Omental fat pad (tissue), 4 donors: ENCODE data around the gene PHRF1. TPM values are rescaled to one million over a fixed set of nuclear protein-coding genes. Genes with fewer than 3 reads are reported as not detected.

Source experiments
- ATAC-seq: fragments of 150-250 bp; one replicate; pipeline ENCODE4 v1.9.1; 2016; ENCODE audit warnings: mild to moderate bottlenecking, moderate library complexity; ENCODE audit not compliant: low FRiP score
- DNase-seq: peaks from one replicate; pipeline ENCODE4 v3.0.0-alpha.2; 2019; ENCODE audit warnings: low spot score
- total RNA-seq, 4 donors: library from RNA; depleted of rRNA; stranded (reverse); fragments of >200 nt; gene quantifications; one replicate each; pipeline ENCODE4 v1.1.0, GENCODE V29; 2016
- TF ChIP-seq, protein P1 (sequence below), 3 donors: fragments of 450-650 bp; IDR thresholded peaks; one replicate each; pipeline ENCODE4 v1.5.1; 2016 to 2017; ENCODE audit warnings: antibody characterized with exemption in 3 of 3, mild to moderate bottlenecking in 3 of 3, moderate library complexity in 2 of 3

The PHRF1 gene
- total RNA-seq, 4 donors from 2014 or later = 14.7 to 34.9 (median 22.4) TPM

DNA sequence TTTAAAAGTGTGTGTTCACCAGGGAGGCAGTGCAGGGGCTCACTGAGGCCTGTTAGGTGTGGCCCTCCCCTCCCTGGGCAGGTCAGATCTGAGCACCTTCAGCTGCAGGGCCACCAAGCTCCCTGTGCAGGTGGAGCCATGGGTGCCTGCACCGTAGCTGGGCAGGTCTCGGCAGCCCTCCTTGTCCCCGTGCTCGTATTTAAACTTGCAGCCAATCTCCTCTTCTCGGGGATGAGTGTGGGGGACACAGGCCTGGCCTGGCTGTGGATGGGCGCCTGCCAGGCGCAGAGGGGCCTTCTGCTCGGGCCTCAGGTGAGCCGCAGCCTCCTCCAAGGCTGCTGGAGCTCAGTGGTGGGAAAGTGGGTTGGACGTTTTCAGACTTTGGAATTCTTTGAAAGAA is 19.1 kb downstream of the PHRF1 start:
- TF ChIP-seq, protein P1, sequence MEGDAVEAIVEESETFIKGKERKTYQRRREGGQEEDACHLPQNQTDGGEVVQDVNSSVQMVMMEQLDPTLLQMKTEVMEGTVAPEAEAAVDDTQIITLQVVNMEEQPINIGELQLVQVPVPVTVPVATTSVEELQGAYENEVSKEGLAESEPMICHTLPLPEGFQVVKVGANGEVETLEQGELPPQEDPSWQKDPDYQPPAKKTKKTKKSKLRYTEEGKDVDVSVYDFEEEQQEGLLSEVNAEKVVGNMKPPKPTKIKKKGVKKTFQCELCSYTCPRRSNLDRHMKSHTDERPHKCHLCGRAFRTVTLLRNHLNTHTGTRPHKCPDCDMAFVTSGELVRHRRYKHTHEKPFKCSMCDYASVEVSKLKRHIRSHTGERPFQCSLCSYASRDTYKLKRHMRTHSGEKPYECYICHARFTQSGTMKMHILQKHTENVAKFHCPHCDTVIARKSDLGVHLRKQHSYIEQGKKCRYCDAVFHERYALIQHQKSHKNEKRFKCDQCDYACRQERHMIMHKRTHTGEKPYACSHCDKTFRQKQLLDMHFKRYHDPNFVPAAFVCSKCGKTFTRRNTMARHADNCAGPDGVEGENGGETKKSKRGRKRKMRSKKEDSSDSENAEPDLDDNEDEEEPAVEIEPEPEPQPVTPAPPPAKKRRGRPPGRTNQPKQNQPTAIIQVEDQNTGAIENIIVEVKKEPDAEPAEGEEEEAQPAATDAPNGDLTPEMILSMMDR (IDR thresholded peaks at IDR 0.05) = no peak
- ATAC-seq (no peak), DNase-seq (no peak)

DNA sequence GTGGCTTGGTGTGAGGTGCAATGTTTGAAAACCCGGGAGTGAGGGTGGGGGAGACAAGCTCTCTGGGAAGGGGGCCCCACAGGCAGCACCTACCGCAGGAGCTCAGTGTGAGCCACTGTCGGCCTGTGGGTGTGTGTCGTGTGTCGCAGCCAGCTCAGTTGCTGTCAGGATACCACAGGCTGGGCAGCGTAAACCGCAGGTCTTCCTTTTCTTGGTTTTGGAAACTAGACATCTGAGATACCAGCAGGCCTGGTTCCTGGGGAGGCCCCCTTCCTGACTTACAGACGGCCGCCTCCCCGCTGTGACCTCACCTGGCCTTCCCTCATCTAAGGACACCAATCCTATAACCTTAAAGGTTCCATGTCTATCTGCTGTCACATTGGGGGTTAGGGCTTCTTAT is 20.1 kb downstream of the PHRF1 start:
- TF ChIP-seq, protein P1 (IDR thresholded peaks at IDR 0.05) = no peak
- DNase-seq (no peak), ATAC-seq (no peak)

DNA sequence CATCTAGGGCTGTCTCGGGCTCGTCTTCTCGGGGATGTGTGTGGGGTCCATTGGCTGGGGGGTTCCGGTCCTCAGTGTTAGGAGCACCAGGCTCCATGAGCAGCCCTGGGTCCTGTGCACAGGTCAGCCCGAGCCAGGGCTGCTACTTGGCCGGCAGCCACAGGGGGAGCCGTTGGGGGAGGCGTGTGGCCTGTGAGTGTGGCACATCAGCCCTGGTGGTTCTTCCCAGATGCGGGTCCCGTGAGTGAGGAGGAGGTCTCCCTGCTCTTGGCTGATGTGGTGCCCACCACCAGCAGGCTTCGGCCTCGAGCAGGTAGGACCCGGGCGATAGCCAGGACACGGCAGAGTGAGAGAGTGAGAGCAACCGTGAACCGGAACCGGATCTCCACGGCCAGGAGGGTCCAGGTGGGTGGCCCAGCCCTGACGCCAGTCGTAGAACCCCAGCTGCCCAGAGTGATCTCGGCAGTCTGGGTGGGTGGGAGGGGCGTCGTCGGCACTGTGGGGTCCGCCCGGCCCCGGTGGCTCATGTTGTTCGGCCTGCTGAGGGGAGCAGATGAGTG is 21.0 kb downstream of the PHRF1 start:
- TF ChIP-seq, protein P1 (IDR thresholded peaks at IDR 0.05) = no peak
- ATAC-seq = no peak
- no peak for DNase-seq

DNA sequence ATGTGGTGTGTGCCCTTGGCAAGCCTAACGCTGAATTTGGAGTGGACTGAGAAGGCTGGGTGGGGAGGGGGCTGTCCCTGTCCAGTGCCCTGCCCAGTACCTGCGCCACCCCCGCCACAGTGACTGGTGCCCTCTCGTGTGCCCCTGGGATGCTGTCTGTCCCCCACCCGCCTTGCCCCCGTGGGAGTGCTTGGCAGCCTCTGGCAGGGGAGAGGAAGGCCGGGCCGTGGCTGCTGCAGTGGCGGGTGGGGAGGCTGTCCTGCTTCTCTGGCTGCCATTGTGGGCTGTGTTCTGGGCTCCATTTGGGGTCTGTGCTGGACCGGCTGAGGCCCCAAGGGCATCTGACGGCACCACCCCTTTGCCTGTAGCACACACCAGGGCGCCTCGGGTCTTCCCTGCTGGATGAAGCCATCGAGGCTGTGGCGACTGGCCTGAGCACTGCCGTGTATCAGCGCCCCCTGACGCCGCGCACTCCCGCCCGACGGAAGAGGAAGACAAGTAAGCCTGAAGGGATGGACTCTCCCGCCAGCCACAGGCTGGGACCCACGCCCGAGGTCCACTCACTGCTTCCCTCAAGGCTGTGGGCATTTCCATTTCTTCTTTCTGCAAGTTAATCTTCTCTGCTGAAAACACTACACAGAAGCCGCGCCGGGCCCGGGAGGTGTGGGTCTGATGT is 21.9 kb downstream of the PHRF1 start:
- TF ChIP-seq, protein P1 (IDR thresholded peaks at IDR 0.05) = no peak
- DNase-seq = no peak
- ATAC-seq = no peak

DNA sequence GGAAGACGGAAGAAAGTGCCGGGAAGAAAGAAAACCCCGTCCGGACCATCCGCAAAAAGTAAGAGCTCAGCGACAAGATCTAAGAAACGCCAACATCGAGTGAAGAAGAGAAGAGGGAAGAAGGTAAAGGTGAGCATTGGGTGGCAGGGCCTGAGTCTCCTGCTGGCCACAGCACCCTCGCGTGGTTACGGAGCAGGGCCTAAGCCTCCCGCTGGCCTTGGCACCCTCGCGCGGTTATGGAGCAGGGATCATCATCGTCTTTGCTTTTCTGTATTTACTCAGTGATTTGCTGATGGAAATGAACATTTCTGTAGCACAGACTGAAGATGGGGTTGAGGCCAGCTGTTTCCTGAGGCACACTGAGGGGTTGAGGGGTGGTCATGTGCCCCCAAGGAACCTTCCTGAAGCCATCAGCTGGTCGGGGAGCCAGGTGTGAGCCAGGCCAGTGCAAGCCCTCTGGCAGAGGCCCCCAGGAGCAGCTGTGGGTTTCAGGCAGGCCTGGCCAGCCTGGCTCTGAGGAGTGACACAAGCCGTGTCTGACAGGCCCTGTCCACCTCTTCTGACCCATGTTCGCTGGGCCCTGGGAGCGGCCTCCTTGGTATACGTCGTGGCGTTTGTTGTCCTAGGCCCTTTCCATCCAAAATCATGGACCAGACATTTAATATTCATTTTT is 25.4 kb downstream of the PHRF1 start:
- no peak for ATAC-seq
- DNase-seq = no peak
- TF ChIP-seq, protein P1 (IDR thresholded peaks at IDR 0.05) = no peak

DNA sequence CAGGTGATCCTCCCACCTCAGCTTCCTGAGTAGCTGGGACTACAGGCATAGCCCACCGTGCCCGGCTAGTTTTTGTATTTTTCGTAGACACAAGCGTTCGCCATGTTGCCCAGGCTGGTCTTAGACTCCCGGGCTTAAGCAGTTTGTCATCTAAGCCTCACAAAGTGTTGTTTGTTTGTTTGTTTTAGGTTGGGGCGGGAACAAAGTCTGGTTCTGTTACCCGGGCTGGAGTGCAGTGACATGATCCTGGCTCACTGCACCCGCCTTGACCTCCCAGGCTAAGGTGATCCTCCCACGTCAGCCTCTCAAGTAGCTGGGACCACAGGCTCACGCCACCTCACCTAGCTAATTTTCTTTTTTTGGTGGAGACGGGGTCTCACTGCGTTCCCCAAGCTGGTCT is 26.9 kb downstream of the PHRF1 start:
- no peak for ATAC-seq
- no peak for DNase-seq
- TF ChIP-seq, protein P1 (IDR thresholded peaks at IDR 0.05) = no peak
